HG02943 (cell line): ENCODE results near the gene SLC6A8.
"Not testable (repeated sequence)": the region's sequence is repeated elsewhere in the genome, so short reads cannot be mapped to it uniquely, and the experiment has no call there.

Source experiments
- ATAC-seq: cut with Tn5 transposase; IDR thresholded peaks from one replicate; pipeline ENCODE4 v1.9.1; 2021; ENCODE audit warnings: mild to moderate bottlenecking, low read depth, moderate library complexity; ENCODE audit not compliant: unreplicated experiment

The SLC6A8 gene

GRCh38 chrX:153726286-153727122 lies 38.8 kb downstream of the SLC6A8 start:
- ATAC-seq: no peak

- no peak for ATAC-seq
Measured at GRCh38 chrX:153727123-153727931, 39.6 kb downstream of the SLC6A8 start.

GRCh38 chrX:153728095-153728494 lies 40.4 kb downstream of the SLC6A8 start:
- no peak for ATAC-seq

- ATAC-seq: no peak
Measured at GRCh38 chrX:153728951-153729631, 41.4 kb downstream of the SLC6A8 start.

- ATAC-seq: not testable (repeated sequence)
Measured at GRCh38 chrX:153730115-153730514, 42.4 kb downstream of the SLC6A8 start.

- ATAC-seq: no peak
Measured at GRCh38 chrX:153731117-153731844, 43.6 kb downstream of the SLC6A8 start.

- no peak for ATAC-seq
Measured at GRCh38 chrX:153731845-153732215, 44.1 kb downstream of the SLC6A8 start.

- no peak for ATAC-seq
Measured at GRCh38 chrX:153732401-153732800, 44.7 kb downstream of the SLC6A8 start.

GRCh38 chrX:153733651-153734240 lies 46.0 kb downstream of the SLC6A8 start:
- ATAC-seq: no peak

- ATAC-seq: no peak
Measured at GRCh38 chrX:153734871-153735270, 47.1 kb downstream of the SLC6A8 start.

- ATAC-seq: no peak
Measured at GRCh38 chrX:153735274-153735673, 47.5 kb downstream of the SLC6A8 start.

- ATAC-seq: no peak
Measured at GRCh38 chrX:153736071-153736820, 48.5 kb downstream of the SLC6A8 start.

- no peak for ATAC-seq
Measured at GRCh38 chrX:153736871-153737441, 49.2 kb downstream of the SLC6A8 start.

GRCh38 chrX:153738056-153738605 lies 50.4 kb downstream of the SLC6A8 start:
- no peak for ATAC-seq

- no peak for ATAC-seq
Measured at GRCh38 chrX:153739754-153740486, 52.2 kb downstream of the SLC6A8 start.

- no peak for ATAC-seq
Measured at GRCh38 chrX:153740631-153741222, 53.0 kb downstream of the SLC6A8 start.

GRCh38 chrX:153741446-153741845 lies 53.7 kb downstream of the SLC6A8 start:
- no peak for ATAC-seq

GRCh38 chrX:153742111-153742510 lies 54.4 kb downstream of the SLC6A8 start:
- not testable (repeated sequence) for ATAC-seq
